ENCODE data around the gene VKORC1.
A peak's percentile ranks its signal among the peaks of the same experiment; 100 is the strongest.

The VKORC1 gene

DNA sequence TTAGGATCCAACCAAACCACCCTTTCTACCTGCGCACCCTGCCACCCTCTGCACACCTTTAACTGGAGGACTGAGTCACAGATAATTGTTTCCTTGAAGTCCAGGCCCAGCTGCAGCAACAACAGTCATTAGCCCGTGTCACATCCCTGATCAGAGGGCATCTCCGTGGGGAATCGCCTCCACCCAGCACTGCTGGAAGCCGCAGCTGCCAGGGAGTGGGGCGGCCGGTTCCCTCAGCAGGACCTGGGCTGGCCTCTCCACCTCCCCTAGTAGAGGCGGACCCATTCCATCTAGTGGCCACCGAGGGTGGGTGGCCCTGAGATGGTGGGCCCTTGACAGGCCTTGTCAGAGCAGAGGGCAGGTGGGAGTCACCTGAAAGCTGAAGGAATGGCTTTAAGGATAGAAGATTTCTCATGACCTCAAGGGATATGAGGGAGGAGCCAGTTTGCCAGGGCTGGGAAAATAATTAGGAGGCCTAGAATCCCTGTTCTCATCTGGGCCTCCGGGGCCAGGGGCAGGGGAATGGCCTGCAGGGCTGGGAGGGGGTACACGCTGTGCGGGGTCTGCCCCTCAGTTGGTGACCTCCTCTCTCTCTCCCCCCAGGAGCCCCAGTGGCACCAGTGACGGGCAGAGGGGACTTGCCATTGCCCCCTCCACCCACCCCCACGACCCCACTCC is 12.1 kb downstream of the VKORC1 start:
- DNase-seq (ENCODE audit: low read depth in 2 of 2): no peak

DNA sequence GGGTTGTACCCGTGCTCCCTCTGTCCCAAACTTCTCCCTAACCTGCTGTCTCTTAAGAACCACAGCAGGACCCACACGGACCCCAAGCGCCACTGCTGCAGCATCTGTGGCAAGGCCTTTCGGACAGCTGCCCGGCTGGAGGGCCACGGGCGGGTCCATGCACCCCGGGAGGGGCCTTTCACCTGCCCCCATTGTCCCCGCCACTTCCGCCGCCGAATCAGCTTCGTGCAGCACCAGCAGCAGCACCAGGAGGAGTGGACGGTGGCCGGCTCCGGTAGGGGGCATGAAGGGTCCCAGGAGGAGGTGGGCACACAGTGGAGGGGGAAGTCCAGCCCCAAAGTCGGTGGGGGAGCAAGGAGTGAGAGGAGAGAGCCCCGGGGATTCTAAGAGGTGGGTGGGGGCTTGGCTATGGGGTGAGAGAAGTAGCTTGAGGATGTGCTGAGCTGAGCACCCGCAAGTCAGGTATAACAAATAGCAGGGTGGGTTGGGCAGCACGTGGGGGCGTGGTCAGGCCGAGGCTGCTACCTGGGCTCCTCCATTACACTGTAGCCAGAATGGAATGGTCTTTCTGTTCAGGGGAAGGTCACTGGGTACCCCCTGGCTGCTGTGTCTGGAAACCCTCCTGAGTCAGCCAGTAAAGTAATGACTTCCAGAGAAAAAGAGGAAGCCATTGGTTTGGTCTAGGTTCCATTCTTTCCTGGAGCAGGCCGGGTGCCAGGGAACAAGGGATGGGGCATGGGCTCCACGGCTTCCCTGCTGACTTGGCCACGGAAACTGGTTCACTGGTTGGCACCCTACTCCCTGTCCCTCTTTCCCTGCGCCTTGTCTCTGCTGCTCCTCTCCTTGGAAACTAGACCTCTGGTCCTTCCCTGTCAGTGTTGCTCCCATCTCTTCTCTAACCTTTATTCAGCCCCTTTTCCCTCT is 12.9 kb downstream of the VKORC1 start:
- no peak for DNase-seq (ENCODE audit: low read depth in 2 of 2)

DNA sequence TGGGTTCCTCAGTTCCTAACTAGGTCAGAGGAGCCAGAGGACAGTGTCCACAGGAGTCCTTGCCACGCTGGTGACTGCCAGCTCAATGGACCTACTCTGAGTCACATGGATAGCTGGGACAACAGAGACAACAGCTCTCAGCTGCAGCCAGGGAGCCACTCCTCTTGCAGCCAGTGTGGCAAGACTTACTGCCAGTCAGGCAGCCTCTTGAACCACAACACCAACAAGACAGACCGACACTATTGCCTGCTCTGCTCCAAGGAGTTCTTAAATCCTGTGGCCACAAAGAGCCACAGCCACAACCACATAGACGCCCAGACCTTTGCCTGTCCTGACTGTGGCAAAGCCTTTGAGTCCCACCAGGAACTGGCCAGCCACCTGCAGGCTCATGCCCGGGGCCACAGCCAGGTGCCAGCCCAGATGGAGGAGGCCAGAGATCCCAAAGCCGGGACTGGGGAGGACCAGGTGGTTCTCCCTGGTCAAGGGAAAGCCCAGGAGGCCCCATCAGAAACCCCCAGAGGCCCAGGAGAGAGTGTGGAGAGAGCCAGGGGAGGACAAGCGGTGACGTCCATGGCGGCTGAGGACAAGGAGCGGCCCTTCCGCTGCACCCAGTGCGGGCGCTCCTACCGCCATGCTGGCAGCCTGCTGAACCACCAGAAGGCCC is 13.7 kb downstream of the VKORC1 start:
- no peak for DNase-seq (ENCODE audit: low read depth in 2 of 2)

DNA sequence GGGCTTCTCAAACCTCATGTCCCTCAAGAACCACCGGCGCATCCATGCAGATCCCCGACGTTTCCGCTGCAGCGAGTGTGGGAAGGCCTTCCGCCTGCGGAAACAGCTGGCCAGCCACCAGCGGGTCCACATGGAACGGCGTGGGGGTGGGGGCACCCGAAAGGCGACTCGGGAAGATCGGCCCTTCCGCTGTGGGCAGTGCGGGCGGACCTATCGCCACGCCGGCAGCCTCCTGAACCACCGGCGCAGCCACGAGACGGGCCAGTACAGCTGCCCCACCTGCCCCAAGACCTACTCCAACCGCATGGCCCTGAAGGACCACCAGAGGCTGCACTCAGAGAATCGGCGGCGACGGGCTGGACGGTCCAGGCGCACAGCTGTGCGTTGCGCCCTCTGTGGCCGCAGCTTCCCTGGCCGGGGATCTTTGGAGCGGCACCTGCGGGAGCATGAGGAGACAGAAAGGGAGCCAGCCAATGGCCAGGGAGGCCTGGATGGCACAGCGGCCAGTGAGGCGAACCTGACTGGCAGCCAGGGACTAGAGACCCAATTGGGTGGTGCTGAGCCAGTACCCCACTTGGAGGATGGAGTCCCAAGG is 14.5 kb downstream of the VKORC1 start:
- no peak for DNase-seq (ENCODE audit: low read depth in 2 of 2)

GRCh38 chr16:31079342-31079944 is 15.2 kb downstream of the VKORC1 start:
- no peak for DNase-seq (ENCODE audit: low read depth in 2 of 2)

DNA sequence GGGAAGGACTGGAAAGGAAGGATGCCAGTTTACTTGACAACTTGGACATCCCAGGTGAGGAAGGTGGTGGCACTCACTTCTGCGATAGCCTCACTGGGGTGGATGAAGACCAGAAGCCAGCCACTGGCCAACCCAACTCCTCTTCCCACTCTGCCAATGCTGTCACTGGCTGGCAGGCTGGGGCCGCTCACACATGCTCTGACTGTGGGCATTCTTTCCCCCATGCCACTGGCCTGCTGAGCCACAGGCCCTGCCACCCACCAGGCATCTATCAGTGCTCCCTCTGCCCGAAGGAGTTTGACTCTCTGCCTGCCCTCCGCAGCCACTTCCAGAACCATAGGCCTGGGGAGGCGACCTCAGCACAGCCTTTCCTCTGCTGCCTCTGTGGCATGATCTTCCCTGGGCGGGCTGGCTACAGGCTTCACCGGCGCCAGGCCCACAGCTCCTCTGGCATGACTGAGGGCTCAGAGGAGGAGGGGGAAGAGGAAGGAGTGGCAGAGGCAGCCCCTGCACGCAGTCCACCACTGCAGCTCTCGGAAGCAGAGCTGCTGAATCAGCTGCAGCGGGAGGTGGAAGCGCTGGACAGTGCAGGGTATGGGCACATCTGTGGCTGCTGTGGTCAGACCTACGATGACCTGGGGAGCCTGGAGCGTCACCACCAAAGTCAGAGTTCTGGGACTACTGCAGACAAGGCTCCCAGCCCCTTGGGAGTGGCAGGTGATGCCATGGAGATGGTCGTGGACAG is 15.8 kb downstream of the VKORC1 start:
- no peak for DNase-seq (ENCODE audit: low read depth in 2 of 2)

DNA sequence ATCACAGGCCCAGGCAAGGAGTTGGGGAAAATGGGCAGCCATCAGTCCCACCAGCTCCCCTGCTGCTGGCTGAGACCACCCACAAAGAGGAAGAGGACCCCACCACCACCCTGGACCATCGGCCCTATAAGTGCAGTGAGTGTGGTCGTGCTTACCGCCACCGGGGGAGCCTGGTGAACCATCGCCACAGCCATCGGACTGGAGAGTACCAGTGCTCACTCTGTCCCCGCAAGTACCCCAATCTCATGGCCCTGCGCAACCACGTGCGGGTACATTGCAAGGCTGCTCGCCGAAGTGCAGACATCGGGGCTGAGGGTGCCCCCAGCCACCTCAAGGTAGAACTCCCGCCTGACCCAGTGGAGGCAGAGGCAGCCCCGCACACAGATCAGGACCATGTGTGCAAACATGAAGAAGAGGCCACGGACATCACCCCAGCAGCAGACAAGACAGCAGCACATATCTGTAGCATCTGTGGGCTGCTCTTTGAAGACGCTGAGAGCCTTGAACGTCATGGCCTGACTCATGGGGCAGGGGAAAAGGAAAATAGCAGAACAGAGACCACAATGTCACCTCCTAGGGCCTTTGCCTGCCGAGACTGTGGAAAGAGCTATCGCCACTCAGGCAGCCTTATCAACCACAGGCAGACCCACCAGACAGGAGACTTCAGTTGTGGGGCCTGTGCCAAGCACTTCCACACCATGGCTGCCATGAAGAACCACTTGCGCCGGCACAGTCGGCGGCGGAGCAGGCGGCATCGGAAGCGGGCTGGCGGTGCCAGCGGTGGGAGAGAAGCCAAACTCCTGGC is 16.8 kb downstream of the VKORC1 start:
- no peak for DNase-seq (ENCODE audit: low read depth in 2 of 2)

- DNase-seq (ENCODE audit: low read depth in 2 of 2): no peak
Observed at GRCh38 chr16:31077024-31077423, 17.6 kb downstream of the VKORC1 start.

GRCh38 chr16:31076319-31076718 is 18.3 kb downstream of the VKORC1 start:
- no peak for DNase-seq (ENCODE audit: low read depth in 2 of 2)

DNA sequence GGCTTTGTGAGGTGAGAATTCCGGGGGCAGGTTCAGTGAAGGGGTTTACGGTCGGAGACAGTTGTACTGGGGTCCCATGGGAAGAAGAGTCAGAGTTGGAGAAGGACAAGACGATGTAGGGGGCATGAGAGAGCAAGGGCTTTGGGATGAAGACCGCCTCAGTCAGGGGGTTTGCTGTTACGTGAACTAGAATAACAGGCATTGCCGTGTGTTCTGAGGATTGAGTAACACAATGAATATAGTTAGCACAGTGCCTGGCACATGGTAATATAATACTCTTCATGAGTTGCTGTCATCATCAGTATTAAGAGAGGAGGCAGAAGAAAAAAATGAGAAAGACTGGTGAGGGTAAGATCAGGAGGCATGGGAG is 19.8 kb downstream of the VKORC1 start:
- no peak for DNase-seq (ENCODE audit: low read depth in 2 of 2)

DNA sequence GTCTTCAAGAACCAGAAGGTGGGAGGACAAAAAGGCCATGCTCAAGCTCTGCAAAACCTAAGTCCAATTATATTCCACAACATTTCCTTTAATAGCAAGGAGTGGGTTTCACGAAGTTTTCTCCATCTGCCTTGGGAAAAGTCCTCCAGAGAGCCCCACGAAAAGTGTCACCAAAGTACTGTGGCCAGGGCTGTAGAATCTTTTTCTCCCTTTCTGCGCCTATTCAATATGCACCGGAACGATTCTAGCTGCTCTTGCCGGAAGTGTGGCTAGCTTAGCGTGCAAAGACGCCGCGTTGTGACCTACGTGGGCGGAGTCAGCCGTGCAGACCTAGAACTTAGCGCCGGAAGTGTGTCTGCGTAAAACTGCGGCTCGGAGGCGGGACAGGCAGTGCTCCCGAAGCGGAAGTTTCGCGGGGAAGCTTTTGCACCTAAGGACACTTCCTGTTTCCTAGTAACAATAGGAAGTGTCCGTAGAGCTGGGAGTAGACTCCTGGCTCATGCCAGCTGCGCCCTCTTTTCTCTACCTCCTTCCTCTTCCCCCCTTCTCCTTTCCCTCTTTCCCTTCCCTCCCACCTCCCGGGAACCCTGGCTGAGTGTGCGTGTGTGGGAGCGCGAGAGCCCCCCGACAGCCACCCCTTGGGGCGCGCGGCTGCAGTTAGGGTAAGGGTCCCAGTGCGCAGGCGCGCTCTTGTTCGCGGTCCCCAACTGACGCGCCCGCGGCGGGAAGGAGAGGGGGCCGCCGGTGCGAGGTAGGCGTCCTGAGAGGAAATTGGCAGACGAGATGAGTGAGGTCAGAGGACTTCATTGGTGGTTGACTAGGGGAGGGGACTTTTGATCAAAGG is 20.4 kb downstream of the VKORC1 start, which contains the start of the genes ZNF646 and ZNF668:
ZNF646 (plus strand) TSS at position 453 of the 844 bp plus-strand sequence. CDS start 1,903 bp downstream, outside the sequence.
ZNF668 (minus strand) TSS at position 271 of the 844 bp plus-strand sequence. CDS start 9,781 bp downstream, outside the sequence.
- peak; percentile 95 to 98 for DNase-seq (ENCODE audit: low read depth in 2 of 2)

- peak; percentile 89 to 90 for DNase-seq (ENCODE audit: low read depth in 2 of 2)
Observed at GRCh38 chr16:31073142-31073969, 21.2 kb downstream of the VKORC1 start.

DNA sequence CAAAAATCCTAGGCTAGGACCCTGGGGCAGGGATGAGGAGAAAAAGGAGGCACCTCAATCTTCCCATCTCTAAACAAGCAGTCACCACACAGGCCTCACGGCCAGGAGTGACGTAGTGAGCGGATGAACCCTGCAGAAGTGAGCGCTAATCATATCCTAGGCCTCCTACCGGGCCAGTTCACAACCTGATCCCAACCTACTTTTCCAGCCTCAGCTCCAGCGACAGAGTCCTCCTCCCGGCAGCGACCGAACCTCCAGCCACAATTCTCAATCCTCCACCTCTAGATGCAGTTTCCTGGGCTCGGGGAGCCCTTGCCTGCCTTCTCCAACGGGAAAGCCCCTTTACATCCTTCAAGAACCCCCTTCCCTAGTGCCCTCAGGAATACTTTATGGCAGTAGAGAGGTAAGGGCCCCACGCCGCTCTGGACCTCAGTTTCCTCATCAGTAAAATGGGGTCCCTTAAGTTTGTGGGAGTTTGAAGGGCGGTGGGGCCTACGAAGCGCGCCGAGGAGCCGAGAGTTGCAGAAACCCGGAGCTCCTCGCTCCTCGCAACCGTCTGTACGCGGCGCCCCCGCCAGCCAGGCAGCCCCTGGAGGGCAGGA is 22.0 kb downstream of the VKORC1 start:
- DNase-seq (ENCODE audit: low read depth in 2 of 2): no peak

- no peak for DNase-seq (ENCODE audit: low read depth in 2 of 2)
Observed at GRCh38 chr16:31071861-31072260, 22.7 kb downstream of the VKORC1 start.

DNA sequence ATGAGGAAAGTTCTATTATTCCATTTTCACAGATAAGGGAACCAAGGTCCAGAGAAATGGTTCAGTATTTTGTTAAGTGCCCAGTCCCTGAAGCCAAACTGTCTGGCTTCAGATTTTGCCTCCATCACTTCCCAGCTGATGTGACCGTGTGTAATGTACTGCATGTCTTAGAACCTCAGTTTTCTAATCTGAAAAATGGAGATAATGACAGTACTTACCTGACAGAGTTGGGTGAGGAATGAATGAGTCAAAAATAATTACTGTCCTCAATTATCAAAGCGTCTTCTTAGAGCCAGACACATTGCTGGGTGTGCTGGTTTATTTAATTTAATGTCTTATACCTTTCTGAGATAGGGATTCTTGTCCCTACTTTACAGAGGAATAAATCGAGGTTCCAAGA is 27.3 kb downstream of the VKORC1 start:
- DNase-seq (ENCODE audit: low read depth in 2 of 2): no peak

DNA sequence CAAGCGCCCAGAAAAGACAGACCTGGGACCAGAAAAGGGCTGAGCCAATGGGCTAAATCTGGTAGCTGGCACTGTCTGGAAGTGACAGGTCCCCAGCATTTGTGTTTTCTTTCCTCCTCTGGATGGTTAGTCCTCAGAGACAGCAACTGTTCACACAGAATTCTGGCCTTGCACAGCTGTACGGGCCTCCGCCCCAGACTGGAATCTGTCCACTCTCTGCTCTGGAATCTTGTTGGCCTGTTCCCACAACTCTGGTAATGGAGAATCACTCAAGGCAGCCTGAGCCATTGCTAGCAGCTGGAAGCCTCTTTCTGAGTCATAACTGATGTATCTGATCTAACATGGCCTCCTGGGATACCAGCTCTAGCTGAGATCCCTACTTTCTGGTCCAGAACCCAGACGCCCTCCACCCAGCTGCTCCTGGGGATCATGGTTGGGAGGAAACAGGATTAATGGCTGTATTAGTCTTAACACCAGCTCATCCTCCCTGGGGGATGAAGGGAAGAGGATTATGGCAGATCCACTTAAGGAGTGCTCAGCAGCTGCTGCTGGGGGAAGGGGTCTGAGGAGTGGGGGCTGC is 29.6 kb downstream of the VKORC1 start:
- DNase-seq (ENCODE audit: low read depth in 2 of 2): no peak
